Breast epithelium (tissue), 3 donors: ENCODE results near the gene ATP13A3.

Experiments used
- CTCF ChIP-seq, 3 donors: fragments of 450-650 bp; IDR thresholded peaks; one replicate each; pipeline ENCODE4 v1.5.1; 2016 to 2017; ENCODE audit warnings: antibody characterized with exemption in 3 of 3, mild to moderate bottlenecking in 3 of 3, moderate library complexity in 3 of 3
- POLR2A ChIP-seq: fragments of 450-650 bp; IDR thresholded peaks from one replicate; pipeline ENCODE4 v1.6.1; 2016; ENCODE audit warnings: antibody characterized with exemption, mild to moderate bottlenecking, moderate library complexity

GRCh38 chr3:194396859-194397756 lies 89.7 kb downstream of the ATP13A3 start:
- TF ChIP-seq CTCF (IDR thresholded peaks at IDR 0.05) = no peak
- TF ChIP-seq POLR2A = no peak
